Keratinocyte (primary cell): ENCODE results near the gene NCOA3. TPM values are rescaled to one million over a fixed set of nuclear protein-coding genes. Genes with fewer than 3 reads are reported as not detected.

Source experiments
- DNase-seq: peaks from one replicate; pipeline ENCODE4 v3.0.0-alpha.2; 2011; ENCODE audit warnings: low read depth, missing footprints, low spot score
- FAIRE-seq: peaks from 2 replicates; lab custom pipeline; 2011; peaks lifted over from hg19 to GRCh38; lab: Jason Lieb, UNC
- H2AFZ ChIP-seq: 2 replicates; pipeline ENCODE4 v1.6.0; 2012; ENCODE audit warnings: low read length, control low read depth, inconsistent platforms; ENCODE audit not compliant: control insufficient read depth
- H3K27ac ChIP-seq: 2 replicates; pipeline ENCODE4 v1.5.1; 2011; ENCODE audit warnings: low read length; ENCODE audit not compliant: control insufficient read depth, insufficient read depth
- H3K27me3 ChIP-seq: 3 replicates; pipeline ENCODE4 v1.6.0; 2011; ENCODE audit warnings: low read length; ENCODE audit not compliant: control insufficient read depth, insufficient read depth; ENCODE audit errors: extremely low read depth
- H3K36me3 ChIP-seq, 2 experiments: 2 replicates in 1 of 2; 3 replicates in 1 of 2; pipeline ENCODE4 v1.5.1; 2011; ENCODE audit warnings: low read length in 2 of 2, mild to moderate bottlenecking in 1 of 2; ENCODE audit not compliant: control insufficient read depth in 2 of 2, insufficient read depth in 2 of 2; ENCODE audit errors: extremely low read depth in 1 of 2
- H3K4me1 ChIP-seq: 3 replicates; pipeline ENCODE4 v1.5.1; 2011; ENCODE audit warnings: low read length; ENCODE audit not compliant: control insufficient read depth, insufficient read depth; ENCODE audit errors: extremely low read depth
- H3K4me2 ChIP-seq: 3 replicates; pipeline ENCODE4 v1.6.0; 2011; ENCODE audit warnings: low read depth, low read length; ENCODE audit not compliant: control insufficient read depth, insufficient read depth; ENCODE audit errors: extremely low read depth
- H3K4me3 ChIP-seq, 3 experiments: fragments of 200-600 bp in 1 of 3; sonication (generic) in 1 of 3; 2 replicates in 2 of 3; 3 replicates in 1 of 3; pipeline ENCODE4 v1.5.1; 2011 to 2016; ENCODE audit warnings: low read length in 3 of 3, mild to moderate bottlenecking in 3 of 3, control low read depth in 2 of 3, inconsistent platforms in 1 of 3, low read depth in 1 of 3, mixed read lengths in 1 of 3, mixed run types in 1 of 3, moderate library complexity in 1 of 3; ENCODE audit not compliant: control insufficient read depth in 2 of 3, insufficient read depth in 2 of 3; ENCODE audit errors: extremely low read depth in 1 of 3
- H3K79me2 ChIP-seq: 2 replicates; pipeline ENCODE4 v1.6.0; 2012; ENCODE audit warnings: low read length; ENCODE audit not compliant: control insufficient read depth, insufficient read depth
- H3K9ac ChIP-seq: 3 replicates; pipeline ENCODE4 v1.6.0; 2011; ENCODE audit warnings: low read length; ENCODE audit not compliant: control insufficient read depth, insufficient read depth; ENCODE audit errors: extremely low read depth
- H3K9me1 ChIP-seq: 3 replicates; pipeline ENCODE4 v1.6.0; 2011; ENCODE audit warnings: low read length; ENCODE audit not compliant: control insufficient read depth, insufficient read depth; ENCODE audit errors: extremely low read depth
- H3K9me3 ChIP-seq: 2 replicates; pipeline ENCODE4 v1.5.1; 2012; ENCODE audit warnings: low read depth, low read length; ENCODE audit not compliant: control insufficient read depth
- H4K20me1 ChIP-seq: 3 replicates; pipeline ENCODE4 v1.6.0; 2011; ENCODE audit warnings: low read length; ENCODE audit not compliant: control insufficient read depth, insufficient read depth; ENCODE audit errors: extremely low read depth
- CTCF ChIP-seq, 3 experiments: IDR thresholded peaks in 1 of 3; conservative IDR thresholded peaks in 1 of 3; optimal IDR thresholded peaks in 1 of 3; 2 replicates in 2 of 3; 3 replicates in 1 of 3; pipeline versions ENCODE3 to v1.5.1; 2011; ENCODE audit warnings: low read length in 3 of 3, mild to moderate bottlenecking in 3 of 3, moderate library complexity in 2 of 3, control low read depth in 1 of 3, inconsistent platforms in 1 of 3; ENCODE audit not compliant: insufficient read depth in 2 of 3; ENCODE audit errors: extremely low read depth in 1 of 3
- EZH2 ChIP-seq: IDR thresholded peaks from one replicate; pipeline ENCODE4 v1.6.1; 2012; ENCODE audit warnings: inconsistent platforms, mild to moderate bottlenecking, low read length, moderate library complexity
- dilution Hi-C: fragments of 300-500 bp; cut with MboI; formaldehyde crosslinking; loops from one replicate; pipeline ENCODE4 v1.7.0; 2020; ENCODE audit warnings: low sequenced_read_pairs; ENCODE audit not compliant: extremely low pct_ligation_motif_present
- polyA plus RNA-seq, 5 experiments: library from polyadenylated mRNA; depleted of rRNA in 3 of 5; stranded (reverse) in 3 of 5; stranded (forward) in 1 of 5; unstranded in 1 of 5; fragments of >200 nt; gene quantifications; 1 replicate in 1 of 5; 2 replicates in 3 of 5; 3 replicates in 1 of 5; pipeline versions ENCODE4 v1.2.1 to v1.2.3, GENCODE V29; 2011 to 2012; ENCODE audit warnings: missing spikeins in 2 of 5, low read depth in 1 of 5, low replicate concordance in 1 of 5

NCOA3 gene
- polyA plus RNA-seq, 1 donor (not counting 4 experiments of a cell fraction or from before 2014, with no cell fraction given): 25.8 TPM

DNA sequence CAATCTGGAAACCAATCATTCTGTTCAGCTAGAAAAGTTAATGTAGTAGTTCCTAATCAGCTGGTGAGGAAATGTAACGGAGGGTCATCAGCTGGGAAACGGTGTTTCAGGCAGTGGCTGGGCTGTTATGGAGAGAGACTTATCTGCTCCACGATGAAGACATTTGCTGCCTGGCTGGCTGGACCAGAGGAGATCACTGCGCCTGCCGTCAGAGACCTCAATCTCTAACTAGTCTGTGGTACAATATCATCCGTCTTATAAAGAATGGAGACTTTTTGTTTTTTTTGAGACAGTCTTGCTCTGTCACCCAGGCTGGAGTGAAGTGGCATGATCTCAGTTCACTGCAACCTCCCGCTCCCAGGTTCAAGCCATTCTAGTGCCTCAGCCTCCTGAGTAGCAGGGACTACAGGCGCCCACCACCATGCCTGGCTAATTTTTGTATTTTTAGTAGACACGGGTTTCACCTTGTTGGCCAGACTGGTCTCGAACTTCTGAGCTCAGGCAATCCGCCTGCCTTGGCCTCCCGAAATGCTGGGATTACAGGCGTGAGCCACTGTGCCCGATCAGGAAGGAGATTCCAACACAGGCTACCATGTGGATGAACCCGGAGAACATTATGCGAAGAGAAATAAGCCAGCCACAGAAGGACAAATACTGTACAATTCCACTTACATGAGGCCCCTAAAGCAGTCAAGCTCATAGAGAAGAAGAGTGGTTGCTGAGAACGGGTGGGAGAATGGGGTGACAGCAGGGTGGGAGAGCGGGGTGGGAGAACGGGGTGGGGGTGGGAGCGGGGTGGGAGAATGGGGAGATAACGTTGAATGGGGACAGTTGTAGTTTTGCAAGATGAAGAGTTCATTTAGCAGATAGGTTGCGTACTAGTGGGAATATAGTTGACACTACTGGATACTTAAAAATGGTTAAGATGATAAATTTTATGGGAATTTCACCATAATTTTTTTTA lies 168.5 kb downstream of the NCOA3 start:
- no peaks in the 10 kb centered on the region for H3K79me2 ChIP-seq
- FAIRE-seq (no peak), DNase-seq (no peak)
- H3K4me3 ChIP-seq: no peak overlapping the region
- no peak overlapping the region for H2AFZ ChIP-seq
- no peaks in the 10 kb centered on the region for H4K20me1 ChIP-seq
- H3K9me3 ChIP-seq: no peaks in the 10 kb centered on the region
- no peaks in the 10 kb centered on the region for H3K27me3 ChIP-seq
- TF ChIP-seq CTCF (optimal IDR thresholded peaks at IDR 0.05 in 1 of 3, IDR thresholded peaks at IDR 0.05 in 1 of 3, conservative IDR thresholded peaks at IDR 0.05 in 1 of 3; ENCODE audit: extremely low read depth in 1 of 3, insufficient read depth in 2 of 3, low read length in 3 of 3) (no peak), EZH2 (no peak)
- H3K4me1 ChIP-seq: peaks cover 8% of the 10 kb centered on the region
- H3K9me1 ChIP-seq: no peaks in the 10 kb centered on the region
- H3K27ac ChIP-seq: no peak overlapping the region
- no peak overlapping the region for H3K4me2 ChIP-seq
- no peak overlapping the region for H3K9ac ChIP-seq
- dilution Hi-C loops: no loop called here
- peaks cover 17 to 35% of the 10 kb centered on the region in 2 experiments for H3K36me3 ChIP-seq

DNA sequence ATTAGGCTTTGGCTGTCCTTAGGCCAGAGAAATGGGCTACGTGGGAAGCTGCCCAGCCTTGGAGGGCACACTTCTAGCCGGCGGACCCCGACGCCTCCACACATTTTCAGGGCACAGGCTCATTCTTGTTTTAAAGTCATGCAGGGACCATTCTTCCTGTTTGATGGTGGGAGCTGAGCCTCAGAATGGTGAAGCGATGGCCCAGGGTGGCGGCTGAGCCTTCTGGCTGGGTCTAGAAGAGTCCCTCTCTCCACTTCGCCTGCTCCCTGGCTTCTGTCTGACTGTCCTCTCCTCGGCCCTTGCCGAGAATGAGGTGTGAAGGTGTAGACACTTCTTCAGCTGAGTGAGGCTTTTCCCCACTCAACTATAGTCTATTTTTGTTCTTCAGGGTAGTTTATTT lies 169.2 kb downstream of the NCOA3 start:
- TF ChIP-seq CTCF (optimal IDR thresholded peaks at IDR 0.05 in 1 of 3, IDR thresholded peaks at IDR 0.05 in 1 of 3, conservative IDR thresholded peaks at IDR 0.05 in 1 of 3; ENCODE audit: extremely low read depth in 1 of 3, insufficient read depth in 2 of 3, low read length in 3 of 3): no peak
- TF ChIP-seq EZH2: no peak
- no peak for DNase-seq
- H3K36me3 ChIP-seq: peaks cover 17 to 34% of the 10 kb centered on the region in 2 experiments
- no peaks in the 10 kb centered on the region for H4K20me1 ChIP-seq
- H2AFZ ChIP-seq: no peak overlapping the region
- H3K4me3 ChIP-seq: no peak overlapping the region
- FAIRE-seq: no peak
- H3K9me3 ChIP-seq: no peaks in the 10 kb centered on the region
- dilution Hi-C loops: no loop called here
- H3K27me3 ChIP-seq: no peaks in the 10 kb centered on the region
- no peak overlapping the region for H3K27ac ChIP-seq
- no peaks in the 10 kb centered on the region for H3K9me1 ChIP-seq
- no peak overlapping the region for H3K4me2 ChIP-seq
- H3K79me2 ChIP-seq: no peaks in the 10 kb centered on the region
- H3K4me1 ChIP-seq: peaks cover under 1% of the 10 kb centered on the region
- no peak overlapping the region for H3K9ac ChIP-seq
